DND-41 (cell line): ENCODE data around the gene F3.
"Not testable (repeated sequence)": the region's sequence is repeated elsewhere in the genome, so short reads cannot be mapped to it uniquely, and the experiment has no call there.

Experiments
- ATAC-seq: fragments of 200-7000 bp; cut with Tn5 transposase; 3 replicates; pipeline ENCODE4 v1.9.1; 2021; ENCODE audit warnings: low read depth; ENCODE audit not compliant: insufficient read depth
- DNase-seq: peaks from one replicate; pipeline ENCODE4 v3.0.0-alpha.2; 2020
- H2AFZ ChIP-seq: 2 replicates; pipeline ENCODE4 v1.6.0; 2012; ENCODE audit warnings: low read depth, low read length
- H3K27ac ChIP-seq: 2 replicates; pipeline ENCODE4 v1.5.1; 2012; ENCODE audit warnings: low read length, inconsistent platforms
- H3K27me3 ChIP-seq: fragments of 200-600 bp; sonication (generic); 2 replicates; pipeline ENCODE4 v1.6.0; 2012; ENCODE audit warnings: low read length, mild to moderate bottlenecking, inconsistent platforms; ENCODE audit not compliant: insufficient read depth, poor library complexity
- H3K36me3 ChIP-seq: 2 replicates; pipeline ENCODE4 v1.5.1; 2012; ENCODE audit warnings: low read length, inconsistent platforms; ENCODE audit not compliant: insufficient read depth
- H3K4me1 ChIP-seq: 2 replicates; pipeline ENCODE4 v1.5.1; 2012; ENCODE audit warnings: mild to moderate bottlenecking, low read length; ENCODE audit not compliant: insufficient read depth
- H3K4me2 ChIP-seq: 2 replicates; pipeline ENCODE4 v1.6.0; 2012; ENCODE audit warnings: mild to moderate bottlenecking, moderate library complexity, low read length, inconsistent platforms; ENCODE audit not compliant: insufficient read depth
- H3K4me3 ChIP-seq, 2 experiments: fragments of 200-600 bp in 1 of 2; shearing (Covaris generic) in 1 of 2; 2 replicates each; pipeline ENCODE4 v1.5.1; 2012 to 2016; ENCODE audit warnings: inconsistent platforms in 2 of 2, low read length in 2 of 2, mild to moderate bottlenecking in 2 of 2, low read depth in 1 of 2, moderate library complexity in 1 of 2
- H3K79me2 ChIP-seq: 2 replicates; pipeline ENCODE4 v1.6.0; 2012; ENCODE audit warnings: low read length, inconsistent platforms; ENCODE audit not compliant: insufficient read depth
- H3K9ac ChIP-seq: 2 replicates; pipeline ENCODE4 v1.6.0; 2012; ENCODE audit warnings: low read depth, mild to moderate bottlenecking, inconsistent platforms, low read length, moderate library complexity
- H3K9me3 ChIP-seq: 2 replicates; pipeline ENCODE4 v1.5.1; 2012; ENCODE audit warnings: low read length, moderate library complexity, mild to moderate bottlenecking, inconsistent platforms; ENCODE audit not compliant: insufficient read depth, severe bottlenecking
- H4K20me1 ChIP-seq: 2 replicates; pipeline ENCODE4 v1.6.0; 2012; ENCODE audit warnings: low read length; ENCODE audit not compliant: insufficient read depth
- EZH2 ChIP-seq: IDR thresholded peaks from 3 replicates; pipeline ENCODE4 v1.6.1; 2012; ENCODE audit warnings: borderline replicate concordance, low read depth, mild to moderate bottlenecking, moderate library complexity, low read length, inconsistent platforms; ENCODE audit not compliant: severe bottlenecking
- TF ChIP-seq, protein P1 (sequence below): IDR thresholded peaks from 2 replicates; pipeline ENCODE4 v1.5.1; 2012; ENCODE audit warnings: borderline replicate concordance, low read length, moderate library complexity, mild to moderate bottlenecking; ENCODE audit not compliant: poor library complexity, severe bottlenecking; ENCODE audit errors: extremely low read depth

The F3 gene

DNA sequence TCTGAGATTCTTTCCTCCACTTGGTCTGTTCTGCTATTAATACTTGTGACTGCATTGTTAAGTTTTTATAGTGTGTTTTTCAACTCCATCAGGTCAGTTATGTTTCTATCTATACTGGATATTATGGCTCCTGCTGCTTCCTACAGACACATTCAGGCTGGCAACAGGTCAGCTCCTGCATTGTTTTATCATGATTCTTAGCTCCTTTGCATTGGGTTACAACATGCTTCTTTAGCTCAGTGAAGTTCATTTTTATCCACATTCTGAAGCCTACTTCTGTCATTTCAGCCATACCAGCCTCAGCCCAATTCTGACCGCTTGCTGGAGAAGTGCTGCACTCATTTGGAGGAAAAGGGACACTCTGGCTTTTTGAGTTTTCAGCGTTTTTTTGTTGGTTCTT, 37.3 kb upstream of the F3 start:
- Histone ChIP-seq H3K9me3 (peaks cover 11% of the 10 kb centered on the region), H3K79me2 (no peaks in the 10 kb centered on the region), H3K27ac (no peak overlapping the region), H3K9ac (no peak overlapping the region), H3K36me3 (no peaks in the 10 kb centered on the region), H3K27me3 (no peaks in the 10 kb centered on the region), H3K4me2 (no peak overlapping the region), H3K4me1 (no peaks in the 10 kb centered on the region), H3K4me3 (no peak overlapping the region), H2AFZ (no peak overlapping the region), H4K20me1 (no peaks in the 10 kb centered on the region)
- TF ChIP-seq, protein P1, sequence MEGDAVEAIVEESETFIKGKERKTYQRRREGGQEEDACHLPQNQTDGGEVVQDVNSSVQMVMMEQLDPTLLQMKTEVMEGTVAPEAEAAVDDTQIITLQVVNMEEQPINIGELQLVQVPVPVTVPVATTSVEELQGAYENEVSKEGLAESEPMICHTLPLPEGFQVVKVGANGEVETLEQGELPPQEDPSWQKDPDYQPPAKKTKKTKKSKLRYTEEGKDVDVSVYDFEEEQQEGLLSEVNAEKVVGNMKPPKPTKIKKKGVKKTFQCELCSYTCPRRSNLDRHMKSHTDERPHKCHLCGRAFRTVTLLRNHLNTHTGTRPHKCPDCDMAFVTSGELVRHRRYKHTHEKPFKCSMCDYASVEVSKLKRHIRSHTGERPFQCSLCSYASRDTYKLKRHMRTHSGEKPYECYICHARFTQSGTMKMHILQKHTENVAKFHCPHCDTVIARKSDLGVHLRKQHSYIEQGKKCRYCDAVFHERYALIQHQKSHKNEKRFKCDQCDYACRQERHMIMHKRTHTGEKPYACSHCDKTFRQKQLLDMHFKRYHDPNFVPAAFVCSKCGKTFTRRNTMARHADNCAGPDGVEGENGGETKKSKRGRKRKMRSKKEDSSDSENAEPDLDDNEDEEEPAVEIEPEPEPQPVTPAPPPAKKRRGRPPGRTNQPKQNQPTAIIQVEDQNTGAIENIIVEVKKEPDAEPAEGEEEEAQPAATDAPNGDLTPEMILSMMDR = no peak
- TF ChIP-seq EZH2 = no peak
- ATAC-seq (no peak), DNase-seq (no peak)

- H3K4me1 ChIP-seq, H3K79me2 ChIP-seq, H2AFZ ChIP-seq, H3K27me3 ChIP-seq, H3K9ac ChIP-seq, ATAC-seq, H3K4me3 ChIP-seq, H4K20me1 ChIP-seq, H3K27ac ChIP-seq, H3K36me3 ChIP-seq, DNase-seq, H3K9me3 ChIP-seq, H3K4me2 ChIP-seq: not testable (repeated sequence)
Measured at GRCh38 chr1:94573917-94574316, 32.4 kb upstream of the F3 start.

GRCh38 chr1:94572780-94573179, 31.2 kb upstream of the F3 start:
- no peaks in the 10 kb centered on the region for H3K4me1 ChIP-seq
- no peaks in the 10 kb centered on the region for H3K27me3 ChIP-seq
- ATAC-seq (no peak), DNase-seq (no peak)
- H3K9me3 ChIP-seq = peaks cover 5% of the 10 kb centered on the region
- no peak overlapping the region for H2AFZ ChIP-seq
- no peak overlapping the region for H3K4me3 ChIP-seq
- no peak overlapping the region for H3K9ac ChIP-seq
- no peak overlapping the region for H3K4me2 ChIP-seq
- H3K36me3 ChIP-seq = no peaks in the 10 kb centered on the region
- TF ChIP-seq, protein P1 = no peak
- TF ChIP-seq EZH2 = no peak
- no peaks in the 10 kb centered on the region for H3K79me2 ChIP-seq
- H4K20me1 ChIP-seq = no peaks in the 10 kb centered on the region
- no peak overlapping the region for H3K27ac ChIP-seq

DNA sequence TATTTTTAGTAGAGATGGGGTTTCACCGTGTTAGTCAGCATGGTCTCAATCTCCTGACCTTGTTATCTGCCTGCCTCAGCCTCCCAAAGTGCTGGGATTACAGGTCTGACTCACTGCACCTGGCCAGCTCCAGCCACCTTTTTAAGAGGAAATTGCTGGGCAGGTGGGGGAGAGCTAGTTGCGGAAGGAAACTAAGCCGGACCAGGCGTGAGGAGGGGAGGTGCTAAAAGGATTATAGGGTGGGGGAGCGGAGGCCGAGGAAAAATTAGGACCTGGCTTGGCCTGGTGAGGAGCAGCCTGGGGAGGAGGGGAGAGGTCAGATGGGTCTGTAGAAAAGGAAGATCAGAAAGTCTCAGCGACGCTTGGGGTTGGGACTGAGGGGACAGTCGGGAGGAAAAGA, 29.4 kb upstream of the F3 start:
- DNase-seq, ATAC-seq, H2AFZ ChIP-seq, H3K4me2 ChIP-seq, H3K27ac ChIP-seq, H3K79me2 ChIP-seq, H4K20me1 ChIP-seq, H3K27me3 ChIP-seq, H3K4me1 ChIP-seq, H3K9ac ChIP-seq, H3K4me3 ChIP-seq, H3K36me3 ChIP-seq, H3K9me3 ChIP-seq: not testable (repeated sequence)

GRCh38 chr1:94568806-94569205, 27.2 kb upstream of the F3 start:
- not testable (repeated sequence) for ATAC-seq, H3K4me2 ChIP-seq, DNase-seq, H3K36me3 ChIP-seq, H3K27me3 ChIP-seq, H3K9me3 ChIP-seq, H3K4me3 ChIP-seq, H3K4me1 ChIP-seq, H3K27ac ChIP-seq, H2AFZ ChIP-seq, H4K20me1 ChIP-seq, H3K9ac ChIP-seq, H3K79me2 ChIP-seq

DNA sequence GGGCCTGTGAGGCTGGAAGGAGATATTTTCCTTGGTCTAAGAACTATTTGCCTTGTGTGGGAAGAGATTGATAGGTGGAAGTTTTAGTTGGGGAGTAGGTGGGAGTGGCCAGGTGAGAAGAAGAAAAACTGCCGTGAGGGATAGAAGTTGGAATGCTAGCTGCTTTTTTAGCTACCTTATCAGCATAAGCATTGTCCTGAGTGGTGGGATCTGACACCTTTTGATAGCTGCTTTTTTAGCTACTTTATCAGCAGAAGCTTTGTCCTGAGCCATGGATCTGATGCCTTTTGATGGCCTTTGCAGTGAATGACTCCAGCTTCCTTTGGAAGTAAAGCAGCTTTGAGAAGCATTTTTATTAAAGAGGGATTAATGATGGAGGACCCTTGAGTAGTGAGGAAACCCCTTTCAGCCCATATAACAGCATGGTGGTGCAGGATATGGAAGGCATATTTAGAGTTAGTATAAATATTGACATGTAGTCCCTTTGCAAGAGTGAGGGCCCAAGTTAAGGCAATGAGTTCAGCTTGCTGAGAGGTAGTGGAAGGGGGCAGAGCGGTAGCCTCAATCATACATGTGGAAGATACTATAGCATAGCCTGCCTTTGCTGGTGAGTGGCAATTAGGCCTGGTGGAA, 26.5 kb upstream of the F3 start:
- not testable (repeated sequence) for H3K9ac ChIP-seq, H3K27me3 ChIP-seq, H3K36me3 ChIP-seq, H4K20me1 ChIP-seq, H3K4me3 ChIP-seq, H3K4me1 ChIP-seq, ATAC-seq, H3K79me2 ChIP-seq, H3K4me2 ChIP-seq, H3K9me3 ChIP-seq, DNase-seq, H3K27ac ChIP-seq, H2AFZ ChIP-seq

- DNase-seq, H3K9ac ChIP-seq, H4K20me1 ChIP-seq, H3K79me2 ChIP-seq, H3K4me1 ChIP-seq, H3K27ac ChIP-seq, H3K4me3 ChIP-seq, H2AFZ ChIP-seq, H3K4me2 ChIP-seq, H3K9me3 ChIP-seq, ATAC-seq, H3K27me3 ChIP-seq, H3K36me3 ChIP-seq: not testable (repeated sequence)
Measured at GRCh38 chr1:94566436-94566835, 24.9 kb upstream of the F3 start.
